Ectodermal cell (in vitro differentiated cells): Measurements from ENCODE around the gene GNAI3.

Experiments used
- H3K27ac ChIP-seq: 2 replicates; pipeline ENCODE4 v1.7.0; 2013; ENCODE audit warnings: mild to moderate bottlenecking, low read depth, low read length; ENCODE audit not compliant: insufficient read depth, poor library complexity, severe bottlenecking
- H3K27me3 ChIP-seq: 2 replicates; pipeline ENCODE4 v1.7.0; 2013; ENCODE audit warnings: mild to moderate bottlenecking, low read length; ENCODE audit not compliant: insufficient read depth, control insufficient read depth, poor library complexity, severe bottlenecking
- H3K36me3 ChIP-seq: one replicate; pipeline ENCODE4 v1.7.0; 2013; ENCODE audit warnings: low read length; ENCODE audit not compliant: control insufficient read depth, insufficient read depth
- H3K4me1 ChIP-seq: one replicate; pipeline ENCODE4 v1.7.0; 2013; ENCODE audit warnings: low read length; ENCODE audit not compliant: control insufficient read depth, insufficient read depth
- H3K4me3 ChIP-seq: 2 replicates; pipeline ENCODE4 v1.7.0; 2013; ENCODE audit warnings: low read depth, low read length, control low read depth; ENCODE audit not compliant: insufficient read depth
- H3K9me3 ChIP-seq: 2 replicates; pipeline ENCODE4 v1.7.0; 2013; ENCODE audit warnings: mild to moderate bottlenecking, low read length, moderate library complexity; ENCODE audit not compliant: control insufficient read depth
- WGBS, 2 experiments: methylation state at CpG; one replicate each; pipeline ENCODE4 v1.1.7; 2013; ENCODE audit warnings: missing lambda C conversion rate in 2 of 2; 5-methylcytosine and 5-hydroxymethylcytosine counted together

Gene GNAI3

DNA sequence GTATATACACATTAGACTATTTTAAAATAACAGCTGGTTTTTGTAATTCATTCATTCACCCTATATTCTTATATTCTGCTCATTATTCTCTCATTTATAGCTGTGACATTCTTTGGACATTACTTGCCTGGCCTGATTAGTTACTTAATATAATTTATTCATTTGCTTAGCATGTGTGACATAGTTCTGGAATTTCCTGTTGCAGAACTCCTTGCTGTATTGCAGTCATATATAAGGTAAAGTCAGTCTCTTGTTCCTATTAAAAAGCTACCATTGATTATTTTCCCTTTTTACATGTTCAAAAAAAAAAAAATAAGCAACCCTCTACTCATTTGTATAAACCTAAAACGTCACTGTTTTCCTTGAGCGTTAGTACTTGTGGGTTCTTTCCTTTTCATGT lies 47.1 kb downstream of the GNAI3 start:
- Histone ChIP-seq H3K27me3 (no peaks in the 10 kb centered on the region), H3K36me3 (peaks cover 15% of the 10 kb centered on the region), H3K27ac (no peak overlapping the region), H3K9me3 (no peaks in the 10 kb centered on the region), H3K4me1 (no peaks in the 10 kb centered on the region), H3K4me3 (no peak overlapping the region)
- WGBS, 2 experiments, result 84 to 98% methylated on average over 2 of the region's 2 CpGs

DNA sequence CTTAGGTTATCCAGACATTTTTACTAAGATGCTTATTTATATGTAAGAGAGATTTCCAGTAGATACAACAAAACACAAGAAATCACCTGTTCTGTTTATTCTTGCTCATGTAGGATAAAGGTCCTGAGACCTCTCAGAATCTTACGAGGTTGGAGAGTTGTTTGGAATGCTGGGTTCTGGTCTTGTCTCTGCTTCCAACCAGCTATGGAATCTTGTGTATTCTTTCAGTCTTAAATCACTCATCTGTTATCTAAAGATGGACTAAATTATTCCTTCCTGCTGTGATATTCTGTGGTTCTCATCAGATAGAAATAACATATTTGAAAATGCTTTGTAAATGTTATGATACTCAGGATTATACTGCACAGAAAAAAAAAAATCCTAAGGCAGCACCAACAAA lies 49.7 kb downstream of the GNAI3 start:
- 100% methylated on average over 1 of the region's 1 CpG; no CpG with 5 or more reads in 1 of the 2 experiments for WGBS, 2 experiments
- Histone ChIP-seq H3K36me3 (peaks cover 6% of the 10 kb centered on the region), H3K4me3 (no peak overlapping the region), H3K9me3 (no peaks in the 10 kb centered on the region), H3K27ac (no peak overlapping the region), H3K4me1 (no peaks in the 10 kb centered on the region), H3K27me3 (no peaks in the 10 kb centered on the region)

DNA sequence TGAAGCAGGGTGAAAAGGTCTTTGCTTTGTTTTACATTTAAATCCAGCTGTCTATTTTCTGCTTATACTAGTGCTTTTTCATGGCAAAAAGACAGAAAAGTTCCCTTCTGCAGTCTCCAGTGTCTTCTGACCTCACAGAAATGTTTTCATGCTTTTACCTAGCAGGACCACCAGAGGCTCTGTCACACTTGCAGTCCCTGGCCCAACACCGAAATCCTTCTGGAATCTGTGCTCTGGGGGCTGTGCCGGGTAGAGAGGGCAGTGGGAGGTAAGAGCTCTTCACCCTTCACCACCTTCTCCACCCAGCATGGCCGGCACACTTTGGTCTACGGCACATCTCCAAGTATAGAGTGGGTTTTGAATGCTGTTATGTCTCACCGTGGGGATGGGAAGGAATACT lies 50.2 kb downstream of the GNAI3 start:
- Histone ChIP-seq H3K36me3 (peaks cover 3% of the 10 kb centered on the region), H3K4me3 (no peak overlapping the region), H3K27ac (no peak overlapping the region), H3K9me3 (no peaks in the 10 kb centered on the region), H3K4me1 (no peaks in the 10 kb centered on the region), H3K27me3 (no peaks in the 10 kb centered on the region)
- WGBS, 2 experiments, result 74 to 89% methylated on average over 5 of the region's 5 CpGs

- 93 to 99% methylated on average over 3 of the region's 3 CpGs for WGBS, 2 experiments
These were observed 54.8 kb downstream of the GNAI3 start for GRCh38 chr1:109603229-109603628.

GRCh38 chr1:109605381-109605780 lies 57.0 kb downstream of the GNAI3 start:
- Histone ChIP-seq H3K4me1 (no peaks in the 10 kb centered on the region), H3K27me3 (no peaks in the 10 kb centered on the region), H3K36me3 (no peaks in the 10 kb centered on the region), H3K4me3 (no peak overlapping the region), H3K27ac (no peak overlapping the region), H3K9me3 (no peaks in the 10 kb centered on the region)
- 95 to 100% methylated on average over 1 of the region's 1 CpG for WGBS, 2 experiments

More at GRCh38 chr1:109603229-109603628, 54.8 kb downstream of the GNAI3 start:
- no peaks in the 10 kb centered on the region for H3K36me3 ChIP-seq
- H3K4me1 ChIP-seq, result no peaks in the 10 kb centered on the region
- no peak overlapping the region for H3K4me3 ChIP-seq
- H3K27ac ChIP-seq, result no peak overlapping the region
- H3K9me3 ChIP-seq, result no peaks in the 10 kb centered on the region
- no peaks in the 10 kb centered on the region for H3K27me3 ChIP-seq

GRCh38 chr1:109609881-109610280 lies 61.5 kb downstream of the GNAI3 start:
- 96 to 98% methylated on average over 3 of the region's 3 CpGs for WGBS, 2 experiments
- Histone ChIP-seq H3K9me3 (no peaks in the 10 kb centered on the region), H3K27ac (no peak overlapping the region), H3K36me3 (no peaks in the 10 kb centered on the region), H3K4me3 (no peak overlapping the region), H3K4me1 (no peaks in the 10 kb centered on the region), H3K27me3 (no peaks in the 10 kb centered on the region)

- WGBS, 2 experiments, result 87 to 91% methylated on average over 3 of the region's 3 CpGs
- Histone ChIP-seq H3K27me3 (no peaks in the 10 kb centered on the region), H3K4me3 (no peak overlapping the region), H3K27ac (no peak overlapping the region), H3K4me1 (no peaks in the 10 kb centered on the region), H3K9me3 (no peaks in the 10 kb centered on the region), H3K36me3 (no peaks in the 10 kb centered on the region)
These were observed 62.3 kb downstream of the GNAI3 start for GRCh38 chr1:109610609-109611307.

GRCh38 chr1:109611308-109611990 lies 63.0 kb downstream of the GNAI3 start:
- Histone ChIP-seq H3K9me3 (no peaks in the 10 kb centered on the region), H3K36me3 (no peaks in the 10 kb centered on the region), H3K4me3 (no peak overlapping the region), H3K27me3 (no peaks in the 10 kb centered on the region), H3K27ac (no peak overlapping the region), H3K4me1 (no peaks in the 10 kb centered on the region)
- 89 to 90% methylated on average over 13 of the region's 13 CpGs for WGBS, 2 experiments

DNA sequence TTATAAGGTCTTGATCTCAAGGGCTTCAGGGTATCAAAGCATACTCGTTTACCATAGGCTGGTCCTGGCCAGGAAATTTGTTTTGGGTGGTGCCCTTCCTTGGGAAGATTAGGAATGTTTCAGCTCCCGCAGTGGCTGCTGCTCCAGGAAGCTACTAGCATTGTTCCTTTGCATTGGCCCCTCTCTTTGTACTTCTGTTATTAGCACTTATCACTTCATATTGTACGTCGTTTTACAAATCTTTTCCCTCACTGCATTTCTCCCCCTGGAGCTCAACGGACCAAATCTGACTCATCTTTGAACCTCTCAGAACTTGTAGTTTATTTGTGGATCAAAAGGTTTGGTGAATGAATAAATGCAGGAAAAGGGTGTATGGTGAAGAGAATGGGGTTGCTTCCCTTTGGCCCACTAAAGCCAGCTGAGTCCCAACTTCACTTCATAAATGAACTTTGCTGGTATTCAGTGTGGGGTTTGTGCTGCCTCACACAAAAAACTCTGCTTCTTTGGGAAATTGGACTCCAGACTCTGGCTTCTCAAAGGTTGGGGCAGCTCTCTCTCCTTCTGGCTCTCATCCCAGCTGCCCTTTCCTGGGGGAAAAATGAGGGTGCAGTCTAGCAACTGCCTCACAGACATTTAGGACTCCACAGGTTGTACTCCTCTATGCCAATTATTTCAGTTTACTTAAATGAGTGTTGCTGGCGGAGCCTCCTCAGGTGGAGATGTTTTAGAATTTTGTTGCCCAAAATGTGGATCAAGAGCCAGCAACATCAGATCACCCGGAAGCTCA lies 65.1 kb downstream of the GNAI3 start:
- H3K9me3 ChIP-seq, result no peaks in the 10 kb centered on the region
- no peak overlapping the region for H3K4me3 ChIP-seq
- no peaks in the 10 kb centered on the region for H3K4me1 ChIP-seq
- WGBS, 2 experiments, result 70 to 78% methylated on average over 7 of the region's 7 CpGs
- no peaks in the 10 kb centered on the region for H3K36me3 ChIP-seq
- no peaks in the 10 kb centered on the region for H3K27me3 ChIP-seq
- H3K27ac ChIP-seq, result no peak overlapping the region

DNA sequence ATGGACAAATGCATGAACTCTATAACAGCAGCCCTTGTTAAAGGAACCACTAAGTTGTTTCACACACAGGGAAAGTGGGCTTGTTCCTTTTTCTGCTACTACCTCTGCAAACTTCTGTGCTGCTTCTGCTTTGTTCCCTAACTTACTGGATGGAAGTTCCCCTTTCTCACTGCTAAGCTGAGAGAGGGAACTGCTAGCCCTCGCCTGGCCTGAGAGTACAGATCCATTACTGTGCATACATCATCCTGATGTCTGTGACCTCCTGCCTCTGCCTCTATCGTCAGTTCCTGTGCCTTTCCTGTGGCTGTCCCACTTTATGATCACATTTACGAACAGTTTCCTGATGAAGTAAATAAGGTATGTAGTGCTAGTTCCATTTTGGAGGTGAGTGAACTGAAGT lies 67.5 kb downstream of the GNAI3 start:
- no peaks in the 10 kb centered on the region for H3K9me3 ChIP-seq
- 87 to 91% methylated on average over 3 of the region's 3 CpGs for WGBS, 2 experiments
- no peak overlapping the region for H3K27ac ChIP-seq

More for the DNA sequence above, 67.5 kb downstream of the GNAI3 start:
- H3K4me1 ChIP-seq, result peaks cover 7% of the 10 kb centered on the region
- no peaks in the 10 kb centered on the region for H3K36me3 ChIP-seq
- H3K4me3 ChIP-seq, result no peak overlapping the region
- no peaks in the 10 kb centered on the region for H3K27me3 ChIP-seq
